HG03196 (cell line): ENCODE data around the gene GRIK1.
"Not testable (repeated sequence)": the region's sequence is repeated elsewhere in the genome, so short reads cannot be mapped to it uniquely, and the experiment has no call there.

Experiments
- ATAC-seq: cut with Tn5 transposase; IDR thresholded peaks from one replicate; pipeline ENCODE4 v1.9.1; 2021; ENCODE audit not compliant: unreplicated experiment

GRIK1 gene

DNA sequence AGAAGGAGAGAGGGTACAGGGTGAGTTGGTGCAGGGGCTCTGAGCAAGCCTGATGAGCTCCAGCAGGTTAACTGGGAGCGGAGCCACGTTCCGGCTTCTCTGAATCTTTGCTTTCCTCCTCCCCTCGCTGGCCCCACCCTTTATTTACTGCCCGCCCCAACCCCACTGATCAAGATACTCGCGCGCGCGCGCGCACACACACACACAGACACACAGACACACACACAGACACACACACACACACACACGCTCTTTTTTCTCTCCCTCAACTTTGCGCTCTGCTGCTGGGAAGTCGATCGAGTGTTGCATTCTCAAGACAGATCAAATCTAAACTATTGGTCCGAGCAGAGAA, at the start of gene GRIK1:
TSS of gene GRIK1 (minus strand) at position 73 of the 352 bp plus-strand sequence.
- ATAC-seq, result no peak

DNA sequence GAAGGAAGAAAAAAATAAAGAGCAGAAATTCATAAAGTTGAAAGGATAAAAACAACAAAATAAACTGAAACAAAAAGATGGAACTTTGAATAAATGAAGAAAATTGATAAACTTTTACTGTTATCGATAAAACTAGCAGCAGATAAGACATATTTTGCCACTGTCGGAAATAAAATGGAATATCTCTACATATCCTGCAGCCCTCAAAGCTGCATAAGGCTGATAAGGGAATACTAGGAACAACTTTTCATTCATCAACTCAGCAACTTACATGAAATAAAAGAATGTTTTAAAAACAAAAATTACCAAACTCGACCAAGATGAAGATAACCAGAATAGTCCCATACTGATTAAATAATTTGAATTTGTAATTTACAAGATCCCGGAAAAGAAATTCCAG, 48.0 kb upstream of the GRIK1 start:
- ATAC-seq, result no peak

DNA sequence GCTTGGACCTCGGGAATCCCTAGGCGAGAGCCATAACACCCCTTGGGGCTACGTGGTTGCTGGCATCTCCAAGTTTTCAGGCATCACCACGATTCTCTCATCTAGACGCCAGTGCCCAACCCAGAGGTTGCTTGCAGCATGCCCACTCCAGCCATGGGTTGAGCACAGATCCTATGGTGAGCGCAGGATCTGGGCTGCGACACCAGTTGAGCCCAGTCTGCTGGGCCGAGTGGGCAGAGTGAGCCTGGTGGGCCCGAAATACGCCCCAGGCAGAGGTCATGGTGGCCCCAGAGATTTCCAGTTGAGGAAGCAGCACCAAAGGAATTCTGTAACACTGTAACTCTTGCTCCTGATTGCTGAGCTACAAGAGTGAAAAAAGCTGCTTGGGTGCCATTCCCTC, 46.1 kb upstream of the GRIK1 start:
- ATAC-seq, result no peak

DNA sequence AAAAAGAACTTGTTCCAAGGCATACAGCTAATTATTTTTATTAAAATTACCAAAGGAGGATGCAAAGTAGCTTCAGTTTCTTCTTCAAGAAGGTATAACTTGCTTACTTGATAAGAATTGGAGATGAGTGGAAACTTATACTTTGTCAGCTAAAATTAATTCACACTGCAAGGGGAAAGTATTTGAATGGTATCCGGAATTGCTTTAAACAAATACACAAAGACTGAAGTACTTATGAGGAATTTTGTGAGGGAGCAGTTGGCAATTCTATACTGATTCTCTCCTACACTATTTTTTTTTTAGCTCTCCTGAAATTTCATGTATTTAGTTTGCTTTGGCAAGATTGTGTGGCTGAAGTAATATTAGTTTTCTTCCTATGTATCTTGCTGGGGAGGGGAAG, 39.2 kb upstream of the GRIK1 start:
- ATAC-seq, result no peak

DNA sequence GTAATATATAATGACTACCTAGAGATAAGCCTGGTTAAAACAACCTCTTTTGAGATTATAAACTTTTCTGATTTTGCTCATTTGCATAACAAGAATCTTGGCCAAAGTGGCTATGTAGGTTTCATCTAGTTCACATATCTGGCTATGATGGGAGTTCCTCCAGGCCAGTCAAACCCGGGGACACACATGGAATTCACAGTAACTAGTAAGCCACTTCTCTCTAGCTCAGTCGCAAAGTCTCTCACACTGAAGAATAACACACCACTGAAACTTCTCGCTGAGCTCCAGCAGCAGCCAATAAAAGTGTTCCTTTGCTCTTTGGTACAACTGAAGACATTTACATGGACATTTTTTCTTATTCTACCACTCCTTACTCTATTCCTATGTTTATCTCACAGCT, 36.0 kb upstream of the GRIK1 start:
- no peak for ATAC-seq

DNA sequence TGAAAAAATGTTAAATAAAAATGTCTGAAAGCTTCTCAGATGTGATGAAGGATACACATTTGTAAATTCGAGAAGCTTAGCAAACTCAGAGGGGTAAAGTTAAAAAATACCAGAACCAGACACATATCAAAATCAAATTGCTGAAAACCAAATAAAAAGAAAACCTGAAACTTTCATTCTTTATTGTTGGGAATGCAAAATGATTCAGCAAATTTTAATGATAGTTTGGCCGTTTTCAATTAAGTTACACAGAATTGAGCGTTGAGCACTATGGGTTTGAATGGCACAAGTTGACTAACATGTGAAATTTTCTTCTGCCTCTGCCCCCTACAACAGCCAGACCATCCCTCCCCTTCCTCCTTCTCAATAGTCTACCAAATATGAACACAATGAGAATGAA, 33.5 kb upstream of the GRIK1 start:
- no peak for ATAC-seq

DNA sequence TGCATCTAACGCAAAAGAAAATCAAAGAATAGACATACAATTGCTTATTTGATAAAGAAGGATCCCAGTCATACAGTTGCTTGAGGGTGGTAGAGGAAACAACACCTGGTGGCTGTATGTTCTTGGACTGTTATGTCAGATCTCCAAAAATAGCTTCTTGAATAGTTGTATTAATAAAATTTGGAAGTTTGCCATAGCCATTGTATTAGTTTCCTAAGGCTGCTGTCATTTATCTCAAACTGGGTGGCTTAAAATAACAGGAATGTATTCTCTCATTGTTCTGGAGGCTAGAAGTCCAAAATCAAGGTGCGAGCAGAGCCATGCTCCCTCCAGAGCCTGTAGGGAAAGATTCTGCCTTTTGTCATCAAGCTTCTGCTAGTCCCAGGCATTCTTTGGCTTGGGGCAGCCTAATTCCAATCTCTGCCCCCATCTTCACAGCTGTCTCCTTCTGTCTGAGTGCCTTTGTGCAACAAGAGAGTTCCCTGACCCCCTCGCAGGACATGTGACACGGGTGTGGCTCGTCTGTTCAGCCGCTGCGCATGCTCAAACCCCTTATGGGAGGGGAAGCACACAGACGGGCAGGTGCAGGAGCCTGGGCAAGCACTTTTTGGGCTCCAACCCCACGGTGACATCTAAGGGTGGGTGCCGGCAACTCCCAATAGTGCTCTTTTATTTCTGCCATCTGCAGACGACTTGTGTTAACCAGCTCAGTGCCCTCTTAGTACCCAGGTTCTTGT, 21.7 kb upstream of the GRIK1 start:
- no peak for ATAC-seq

DNA sequence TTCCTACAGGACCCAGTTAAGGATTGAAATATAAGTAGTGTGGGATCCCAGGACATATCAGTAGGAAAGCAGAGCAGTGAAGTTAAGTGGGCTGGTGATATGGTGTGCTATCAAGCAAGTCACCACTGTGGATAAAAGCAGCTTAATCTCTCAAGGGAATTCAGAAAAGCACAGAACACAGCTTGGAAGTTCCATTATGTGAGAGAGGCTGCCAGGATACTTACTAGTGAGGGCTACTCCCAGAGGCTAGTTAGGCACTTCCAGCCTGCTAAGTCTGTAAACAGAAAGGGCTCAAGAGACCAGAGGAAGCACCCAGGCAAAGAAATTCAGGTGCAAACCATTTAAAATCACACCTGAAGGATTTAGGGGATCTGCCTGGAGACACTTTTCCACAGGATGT, 18.8 kb upstream of the GRIK1 start:
- ATAC-seq, result no peak

DNA sequence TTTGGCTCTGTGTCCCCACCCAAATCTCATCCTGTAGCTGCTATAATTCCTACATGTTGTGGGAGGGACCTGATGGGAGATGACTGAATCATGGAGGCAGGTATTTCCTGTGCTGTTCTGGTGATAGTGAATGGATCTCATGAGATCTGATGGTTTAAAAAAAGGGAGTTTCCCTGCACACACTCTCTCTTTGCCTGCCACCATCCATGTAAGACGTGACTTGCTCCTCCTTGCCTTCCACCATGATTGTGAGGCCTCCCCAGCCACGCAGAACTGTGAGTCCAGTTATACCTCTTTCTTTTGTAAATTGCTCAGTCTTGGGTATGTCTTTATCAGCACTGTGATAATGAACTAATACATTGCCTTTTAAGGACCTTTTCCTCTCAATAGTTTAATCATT, 18.2 kb upstream of the GRIK1 start:
- not testable (repeated sequence) for ATAC-seq

DNA sequence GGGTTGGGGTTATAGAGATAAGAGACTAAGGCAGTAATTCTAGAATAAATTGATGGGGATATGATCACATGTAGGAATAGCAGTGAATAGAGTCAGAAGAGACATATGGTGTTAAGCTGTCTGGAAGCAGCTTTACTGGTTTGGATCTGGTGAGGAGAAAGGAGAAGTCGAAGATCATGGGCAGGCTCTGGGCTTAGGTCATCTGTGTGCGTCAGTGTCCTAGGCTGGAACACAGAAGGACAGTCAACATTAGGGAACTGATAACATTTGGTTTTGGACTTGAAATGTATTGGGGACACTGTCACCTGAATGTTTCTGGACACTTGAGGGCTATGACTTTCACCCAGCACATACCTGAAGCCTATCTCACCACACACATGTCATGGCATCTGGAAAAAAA, 13.9 kb upstream of the GRIK1 start:
- no peak for ATAC-seq

DNA sequence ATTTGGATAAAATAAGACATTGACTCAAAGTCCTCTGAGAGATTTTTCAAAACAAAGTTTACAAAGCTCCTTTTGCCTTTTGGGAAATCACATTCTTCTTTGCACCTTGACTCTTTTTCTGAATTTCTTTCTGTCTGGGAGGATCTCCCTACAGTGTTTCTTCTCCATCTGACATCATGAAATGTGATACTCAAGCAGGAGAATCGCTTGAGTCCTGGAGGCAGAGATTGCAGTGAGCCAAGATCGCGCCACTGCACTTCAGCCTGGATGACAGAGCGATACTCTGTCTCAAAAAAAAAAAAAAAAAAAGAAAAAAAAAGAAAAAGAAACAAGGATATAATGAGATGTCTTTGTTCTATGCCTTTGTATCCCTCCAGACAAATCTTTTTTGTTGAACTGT, 13.3 kb upstream of the GRIK1 start:
- no peak for ATAC-seq

DNA sequence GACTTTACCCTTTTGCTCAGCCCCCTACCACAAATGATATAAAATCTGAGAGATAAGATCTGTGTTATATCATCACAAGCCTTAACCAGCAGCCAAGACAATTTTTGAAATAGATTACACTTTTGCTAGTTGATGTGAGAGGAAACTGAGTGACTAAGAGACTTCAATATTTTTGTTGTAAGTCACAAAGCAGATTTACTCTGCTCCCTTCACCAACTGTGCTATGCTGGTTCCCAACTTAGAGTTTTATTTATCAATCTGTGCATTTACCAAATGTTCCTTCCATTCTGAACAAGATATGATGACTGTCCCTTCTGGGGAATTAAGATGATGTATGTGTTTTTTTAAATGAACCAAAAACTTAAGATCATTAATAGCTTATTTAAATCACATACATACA, 12.1 kb upstream of the GRIK1 start:
- no peak for ATAC-seq

DNA sequence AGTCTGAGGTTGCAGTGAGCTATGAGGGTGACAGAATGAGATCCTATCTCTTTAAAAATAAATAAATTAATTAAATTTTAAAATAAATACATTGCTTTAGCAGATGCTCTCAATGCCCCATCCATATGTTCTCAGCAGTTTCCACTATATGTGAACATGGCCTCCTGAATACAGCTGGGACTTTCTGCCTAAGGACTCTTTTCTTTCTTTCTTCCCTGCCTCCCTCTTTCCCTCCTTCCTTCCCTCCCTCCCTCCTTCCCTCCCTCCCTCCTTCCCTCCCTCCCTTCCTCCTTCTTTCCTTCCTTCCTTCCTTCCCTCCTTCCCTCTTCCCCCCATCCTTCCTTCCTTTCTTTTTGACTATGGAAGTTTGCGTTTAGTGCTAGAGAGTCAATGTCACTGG, 10.2 kb upstream of the GRIK1 start:
- no peak for ATAC-seq

DNA sequence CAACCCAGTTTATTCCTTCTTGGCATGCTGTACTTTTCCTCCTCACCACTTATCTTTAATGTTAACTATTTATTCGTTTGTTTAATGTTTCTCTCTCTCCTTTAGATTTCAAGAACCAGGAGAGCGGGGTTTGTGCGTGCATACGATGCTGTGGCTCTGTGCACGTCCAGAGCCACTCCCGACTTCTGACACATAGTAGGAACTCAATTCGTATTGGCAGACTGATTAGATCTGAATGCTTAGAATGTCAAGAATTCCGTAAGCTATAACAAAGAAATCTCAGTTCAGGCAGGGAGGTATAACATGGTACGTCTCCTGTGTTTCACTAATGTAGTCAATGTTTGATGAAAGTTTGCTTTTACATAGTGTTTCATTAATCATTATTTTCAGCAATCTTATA, 7.3 kb upstream of the GRIK1 start:
- no peak for ATAC-seq

DNA sequence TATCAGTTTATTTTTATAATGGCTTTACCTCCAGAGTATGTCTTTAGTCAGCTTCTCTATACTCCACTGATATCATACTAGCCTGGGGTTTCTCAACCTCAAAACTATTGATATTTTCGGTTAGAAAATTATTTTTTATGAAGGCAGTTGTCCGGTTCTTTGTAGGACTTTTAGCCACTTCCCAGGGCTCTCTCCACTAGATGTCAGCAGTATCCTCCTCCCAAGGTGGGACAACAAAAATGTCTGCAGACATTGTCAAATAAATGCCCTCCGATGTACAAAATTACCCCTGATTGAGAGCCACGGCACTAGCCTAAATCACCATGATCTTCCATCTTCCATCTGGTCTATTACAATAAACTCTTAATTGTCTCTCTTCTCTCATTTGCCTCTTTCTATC, 4.1 kb upstream of the GRIK1 start:
- no peak for ATAC-seq

DNA sequence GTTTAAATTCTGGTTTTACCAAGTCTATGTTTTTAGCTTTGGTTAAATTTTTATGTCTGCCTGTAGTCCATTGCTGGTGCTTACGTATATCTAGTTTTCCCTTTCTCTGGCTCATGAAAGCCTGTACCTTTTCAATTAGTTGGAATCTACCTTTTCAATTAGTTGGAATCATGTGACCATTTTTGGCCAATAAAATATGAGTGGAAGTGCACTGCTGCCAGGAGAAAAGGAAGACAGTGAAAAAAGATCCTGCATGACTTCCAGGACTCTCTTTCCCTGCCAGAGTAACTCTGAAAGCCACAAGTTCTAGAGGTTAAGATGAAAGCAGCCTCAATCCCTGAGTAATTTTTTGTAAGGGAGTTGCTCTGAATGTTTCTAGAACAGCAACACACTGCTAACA, 2.2 kb upstream of the GRIK1 start:
- ATAC-seq, result no peak

DNA sequence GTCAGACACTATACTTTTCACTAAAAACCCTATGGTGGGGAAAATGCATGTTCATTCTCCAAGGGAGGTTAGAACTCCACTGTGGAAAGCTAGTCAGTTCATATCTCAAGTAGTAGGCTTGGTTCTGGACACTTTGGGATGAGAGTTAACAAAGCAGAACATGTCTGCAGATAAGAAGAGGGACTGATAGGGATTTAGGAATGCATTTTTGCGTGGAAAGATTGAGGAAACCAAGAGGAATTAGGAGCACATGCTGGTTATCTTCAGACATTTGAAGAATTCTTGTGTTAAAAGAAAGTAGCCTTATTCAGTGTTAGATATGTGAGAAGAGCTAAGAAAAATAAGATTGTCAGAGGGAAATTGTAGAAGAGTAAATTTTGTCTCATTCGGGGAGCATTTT, 1.2 kb upstream of the GRIK1 start:
- no peak for ATAC-seq

DNA sequence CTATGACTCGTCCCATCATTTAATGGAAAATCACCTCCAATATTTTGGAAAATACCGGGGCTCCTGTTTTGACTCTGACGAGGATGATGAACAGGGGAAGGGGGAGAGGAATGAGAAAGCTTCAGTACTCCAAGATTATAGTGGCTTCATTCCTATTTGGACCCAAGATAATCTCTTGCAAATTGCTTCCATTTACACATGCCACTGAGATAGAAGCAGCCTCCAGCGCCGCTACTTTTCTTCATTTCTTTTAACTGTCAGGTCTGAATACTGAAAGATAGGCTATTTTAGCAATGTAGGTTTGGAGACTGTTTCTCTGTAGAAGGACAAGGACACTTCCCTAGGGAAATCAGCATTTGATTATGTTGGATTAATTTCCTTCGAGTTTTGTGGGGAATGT, 565 bp upstream of the GRIK1 start:
- ATAC-seq, result no peak

DNA sequence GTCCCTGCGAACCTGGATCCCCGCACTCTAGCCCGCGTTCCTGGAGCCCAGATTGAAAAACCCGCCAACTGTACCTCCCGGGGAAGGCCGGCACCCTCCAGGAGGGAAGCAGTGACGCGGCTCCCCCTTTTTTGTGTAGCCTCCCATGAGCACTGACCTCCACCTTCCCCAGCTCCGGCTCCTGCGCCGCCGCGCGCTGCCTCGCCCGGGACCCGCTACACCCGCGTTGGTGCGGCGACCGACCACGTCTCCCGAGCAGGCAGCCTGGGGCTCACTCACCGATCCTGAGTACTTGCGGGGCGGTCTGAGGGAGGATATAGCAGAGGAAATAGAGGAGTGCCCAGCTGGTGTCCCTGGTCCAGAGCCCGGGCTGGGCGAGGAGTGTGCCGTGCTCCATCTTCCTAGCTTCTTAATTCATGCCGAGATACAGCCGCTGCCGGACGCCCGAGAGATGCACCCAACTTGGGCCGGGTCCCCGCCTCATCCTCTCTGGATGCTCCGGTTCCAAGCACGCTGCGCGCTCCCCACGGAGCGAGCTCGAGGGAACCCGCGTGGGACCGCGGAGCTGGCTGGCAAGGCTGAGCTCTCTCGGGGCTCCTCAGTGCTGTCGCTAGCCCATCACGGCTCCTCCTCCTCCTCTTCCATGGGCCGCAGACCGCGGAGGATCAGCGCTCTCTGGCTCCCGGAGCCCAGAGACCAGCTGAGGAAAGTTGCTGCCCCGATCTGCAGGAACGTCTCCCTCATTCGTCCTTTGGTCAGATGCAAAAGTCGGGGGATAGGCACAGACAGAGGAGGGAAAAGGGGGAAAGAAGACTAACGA, 482 bp downstream of the GRIK1 start:
- ATAC-seq, result no peak

DNA sequence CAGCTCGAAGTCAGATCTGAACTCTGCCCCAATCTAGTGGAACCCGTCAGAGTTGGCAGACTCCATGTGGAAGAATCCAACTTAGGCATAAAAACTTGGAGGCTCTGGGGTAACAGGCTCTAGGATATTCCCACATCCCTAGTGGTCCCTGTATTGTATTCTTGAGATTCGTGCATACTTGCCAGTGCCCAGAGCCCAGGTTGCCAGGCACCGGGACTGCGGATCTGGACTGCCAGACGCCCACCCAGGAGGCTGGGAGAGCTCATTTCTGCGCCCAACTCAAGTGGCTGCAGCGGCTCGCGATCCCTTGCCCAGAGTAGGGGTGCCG, 1.1 kb downstream of the GRIK1 start:
- no peak for ATAC-seq

DNA sequence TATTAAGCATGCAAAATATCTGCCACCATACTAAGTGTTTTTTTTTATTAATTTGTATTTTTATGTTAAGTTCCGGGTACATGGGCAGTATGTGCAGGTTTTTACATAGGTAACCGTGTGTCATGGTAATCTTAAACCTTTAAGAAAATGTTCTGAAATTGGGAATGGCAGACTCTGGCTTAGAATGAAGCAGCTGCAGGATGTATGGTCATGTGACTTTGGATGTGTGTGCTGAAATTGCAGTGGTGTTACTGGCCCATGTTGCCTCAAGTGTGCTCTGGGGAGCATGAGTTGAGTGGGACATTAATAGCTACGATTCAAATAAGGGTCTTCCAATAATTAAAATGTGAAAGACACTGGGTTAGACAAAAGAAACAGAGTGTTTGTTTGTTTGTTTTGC, 6.7 kb downstream of the GRIK1 start:
- no peak for ATAC-seq

DNA sequence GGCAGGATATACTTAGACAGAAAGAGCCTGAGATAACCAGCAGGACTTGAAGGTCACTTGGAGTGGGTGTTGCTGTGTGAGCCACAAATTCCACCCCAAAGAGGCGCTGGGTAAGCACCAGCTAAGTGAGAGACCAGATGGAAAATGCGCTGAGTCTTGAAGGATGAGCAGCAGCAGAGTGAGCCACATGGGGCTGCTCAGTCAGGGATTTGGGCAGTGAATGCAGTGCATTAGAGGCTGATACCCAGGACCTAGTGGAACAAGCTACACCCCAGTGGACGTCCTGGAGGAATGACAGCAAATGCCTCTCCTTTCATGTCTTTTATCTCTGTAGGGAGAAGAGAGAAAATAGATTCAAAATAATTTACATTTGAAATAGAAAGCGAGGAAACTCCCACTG, 11.3 kb downstream of the GRIK1 start:
- ATAC-seq, result no peak

DNA sequence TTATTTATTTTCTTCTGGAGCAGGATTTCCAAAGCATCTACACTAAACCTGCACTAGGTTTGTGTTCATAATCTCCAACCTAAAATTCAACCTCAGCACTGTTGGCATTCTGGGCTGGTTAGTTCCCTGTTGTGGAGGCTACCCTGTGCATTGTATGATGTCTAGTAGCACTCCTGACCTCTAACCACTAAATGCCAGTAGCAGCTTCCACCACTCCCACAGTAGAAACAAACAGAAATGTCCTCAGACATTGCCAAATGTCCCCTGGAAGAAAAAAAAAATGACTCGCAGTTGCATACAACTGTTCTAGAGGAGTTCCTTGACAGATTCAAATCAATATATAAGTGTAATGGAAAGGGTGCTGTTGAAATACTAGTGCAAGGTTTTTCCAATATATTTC, 18.9 kb downstream of the GRIK1 start:
- ATAC-seq, result no peak
